GM19397 (cell line): ENCODE measurements around the gene LZTR1.

Experiments used
- ATAC-seq: cut with Tn5 transposase; IDR thresholded peaks from one replicate; pipeline ENCODE4 v1.9.1; 2021; ENCODE audit warnings: mild to moderate bottlenecking, moderate library complexity; ENCODE audit not compliant: unreplicated experiment

Gene LZTR1

GRCh38 chr22:20979940-20980453 lies 2.1 kb upstream of the LZTR1 start:
- ATAC-seq, result no peak

- ATAC-seq, result no peak
Measured at GRCh38 chr22:20980523-20980922, 1.6 kb upstream of the LZTR1 start.

DNA sequence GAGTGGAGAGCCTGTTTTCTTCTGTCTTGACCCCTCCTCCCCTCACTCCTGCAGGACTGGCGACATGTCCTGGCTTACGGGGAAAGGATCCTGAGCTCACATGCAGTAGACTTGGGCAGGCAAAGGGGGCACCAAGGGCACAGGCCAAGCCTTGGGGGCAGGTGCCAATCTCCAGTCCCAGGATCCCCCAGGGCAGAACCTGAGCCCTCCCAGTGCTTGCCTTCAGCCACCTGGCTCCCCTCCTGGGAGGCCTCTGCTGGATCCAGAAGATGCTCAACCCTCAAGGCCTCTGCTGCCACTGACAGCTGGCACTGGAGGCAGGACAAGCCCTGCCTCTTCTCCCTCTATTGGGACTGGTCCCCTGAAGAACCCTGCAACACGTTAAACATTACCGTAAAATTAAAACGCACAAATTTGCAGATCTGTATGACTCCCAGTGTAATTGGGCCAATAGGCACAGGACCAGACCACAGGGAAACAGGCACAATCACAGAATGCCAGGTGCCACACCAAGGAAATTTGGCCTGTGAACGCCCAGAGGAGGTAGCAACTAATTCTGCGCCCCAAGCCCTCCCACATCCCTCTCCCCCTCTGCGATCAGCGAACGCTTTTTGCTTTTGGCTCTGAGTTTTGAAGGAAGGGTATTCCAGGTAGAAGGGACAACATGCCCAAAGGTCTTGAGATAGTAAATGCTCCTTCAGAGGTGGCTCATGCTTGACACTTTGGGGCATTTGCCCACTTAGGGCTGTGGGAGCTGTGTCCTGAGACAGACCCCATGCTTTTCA lies 967 bp upstream of the LZTR1 start:
- ATAC-seq, result no peak

- peak; percentile 7 for ATAC-seq
Measured at GRCh38 chr22:20982563-20982882, 426 bp downstream of the LZTR1 start.

- no peak for ATAC-seq
Measured at GRCh38 chr22:20983081-20983771, 1.1 kb downstream of the LZTR1 start.

DNA sequence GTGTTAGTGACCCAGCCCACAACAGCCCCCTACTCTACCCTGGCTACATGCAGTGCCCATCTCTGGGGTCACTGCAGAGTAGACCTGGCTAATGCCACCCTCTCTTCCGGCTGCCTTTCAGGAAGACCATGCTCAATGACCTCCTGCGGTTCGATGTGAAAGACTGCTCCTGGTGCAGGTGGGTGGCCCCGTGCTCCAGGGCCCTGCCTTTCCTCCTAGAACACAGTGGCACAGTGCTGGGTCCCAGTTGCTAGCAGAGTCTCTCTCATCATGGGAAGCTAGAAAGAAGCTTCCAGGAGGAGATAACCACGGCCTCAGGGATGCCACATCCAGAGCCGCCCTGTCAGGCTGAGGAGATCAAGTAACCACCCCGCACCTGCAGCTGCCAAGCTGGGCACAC lies 3.6 kb downstream of the LZTR1 start:
- no peak for ATAC-seq

GRCh38 chr22:20986365-20986764 lies 4.3 kb downstream of the LZTR1 start:
- no peak for ATAC-seq

- no peak for ATAC-seq
Measured at GRCh38 chr22:20987375-20987774, 5.3 kb downstream of the LZTR1 start.

DNA sequence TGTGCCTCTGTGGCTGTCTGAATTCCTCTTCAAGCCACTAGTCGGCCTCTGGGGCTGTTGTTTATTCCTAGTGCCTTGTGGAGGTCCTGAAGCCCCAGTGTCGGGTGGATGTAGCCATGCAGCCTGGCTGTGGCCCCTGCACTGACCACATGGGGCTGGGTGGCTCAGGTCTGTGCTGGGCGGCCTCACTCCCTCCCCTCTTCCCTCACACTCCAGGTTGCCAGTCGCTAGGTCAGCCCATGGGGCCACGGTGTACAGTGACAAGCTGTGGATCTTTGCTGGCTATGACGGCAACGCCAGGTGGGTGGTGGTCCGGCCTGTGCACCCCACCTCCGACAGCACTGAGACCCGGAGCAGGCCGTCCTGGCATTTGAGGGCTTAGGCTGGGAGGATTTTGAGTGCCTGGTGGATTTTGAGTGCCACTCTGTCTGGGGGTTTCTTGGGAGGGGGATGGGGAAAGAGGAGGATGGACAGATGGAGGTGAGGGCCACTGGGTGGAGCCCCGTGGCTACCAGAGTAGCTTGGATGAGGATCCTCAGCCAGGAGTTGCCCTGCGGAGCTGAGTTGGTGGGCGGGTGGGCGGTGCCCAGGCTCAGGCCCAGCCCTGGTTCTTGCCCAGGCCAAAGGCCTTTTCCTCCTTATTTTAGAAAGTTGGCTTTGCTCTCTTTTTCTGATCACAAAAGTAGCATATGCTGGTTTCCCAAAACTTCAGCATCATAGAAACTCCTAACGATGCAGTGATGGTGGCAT lies 6.7 kb downstream of the LZTR1 start:
- ATAC-seq, result no peak

GRCh38 chr22:20989323-20990138 lies 7.4 kb downstream of the LZTR1 start:
- ATAC-seq, result no peak

DNA sequence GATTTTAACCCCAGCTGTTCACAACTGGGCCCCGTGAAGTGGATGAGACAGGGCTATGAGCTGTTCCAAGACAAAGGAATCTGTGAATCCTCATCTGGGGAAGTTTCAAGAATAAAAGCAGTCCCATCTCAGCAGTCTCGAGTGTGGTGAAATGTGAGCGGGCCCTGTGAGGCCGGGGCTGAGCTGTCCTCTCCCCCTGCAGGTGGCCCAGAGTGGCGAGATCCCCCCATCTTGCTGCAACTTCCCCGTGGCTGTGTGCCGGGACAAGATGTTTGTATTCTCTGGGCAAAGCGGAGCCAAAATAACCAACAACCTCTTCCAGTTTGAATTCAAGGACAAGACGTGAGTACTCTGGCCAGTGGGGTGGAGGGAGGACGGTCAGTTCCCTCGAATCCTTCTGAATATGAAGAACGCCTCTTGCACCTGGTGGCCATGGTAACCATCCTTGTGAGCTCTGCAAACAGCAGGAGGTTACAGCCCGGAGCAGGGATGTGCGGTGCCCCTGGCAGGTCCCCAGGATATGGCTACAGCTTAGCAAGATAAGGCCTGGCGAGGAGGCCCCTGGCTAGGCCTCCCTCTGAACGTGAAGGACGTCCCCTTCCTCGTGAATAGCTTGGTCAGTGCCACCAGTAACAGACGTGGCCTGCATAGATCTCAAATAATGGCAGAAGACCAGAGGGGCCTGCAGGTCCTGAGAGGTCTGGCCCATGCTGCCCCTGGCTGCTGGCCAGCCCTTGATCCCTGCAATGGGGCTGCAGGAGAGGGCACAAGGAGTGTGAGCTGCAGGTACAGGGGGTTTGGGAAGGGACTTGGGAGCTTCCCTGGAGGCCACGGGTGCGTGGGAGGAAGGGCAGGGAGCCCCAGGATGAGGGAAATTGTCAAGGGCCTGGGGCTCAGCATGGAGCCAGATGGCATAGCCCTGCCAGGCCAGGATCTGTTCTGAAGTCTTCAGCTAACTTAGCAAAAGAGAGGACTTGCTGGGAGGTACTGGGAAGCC lies 8.4 kb downstream of the LZTR1 start:
- ATAC-seq, result no peak

GRCh38 chr22:20991252-20992055 lies 9.4 kb downstream of the LZTR1 start:
- ATAC-seq, result no peak

- no peak for ATAC-seq
Measured at GRCh38 chr22:20992056-20992442, 10.0 kb downstream of the LZTR1 start.

DNA sequence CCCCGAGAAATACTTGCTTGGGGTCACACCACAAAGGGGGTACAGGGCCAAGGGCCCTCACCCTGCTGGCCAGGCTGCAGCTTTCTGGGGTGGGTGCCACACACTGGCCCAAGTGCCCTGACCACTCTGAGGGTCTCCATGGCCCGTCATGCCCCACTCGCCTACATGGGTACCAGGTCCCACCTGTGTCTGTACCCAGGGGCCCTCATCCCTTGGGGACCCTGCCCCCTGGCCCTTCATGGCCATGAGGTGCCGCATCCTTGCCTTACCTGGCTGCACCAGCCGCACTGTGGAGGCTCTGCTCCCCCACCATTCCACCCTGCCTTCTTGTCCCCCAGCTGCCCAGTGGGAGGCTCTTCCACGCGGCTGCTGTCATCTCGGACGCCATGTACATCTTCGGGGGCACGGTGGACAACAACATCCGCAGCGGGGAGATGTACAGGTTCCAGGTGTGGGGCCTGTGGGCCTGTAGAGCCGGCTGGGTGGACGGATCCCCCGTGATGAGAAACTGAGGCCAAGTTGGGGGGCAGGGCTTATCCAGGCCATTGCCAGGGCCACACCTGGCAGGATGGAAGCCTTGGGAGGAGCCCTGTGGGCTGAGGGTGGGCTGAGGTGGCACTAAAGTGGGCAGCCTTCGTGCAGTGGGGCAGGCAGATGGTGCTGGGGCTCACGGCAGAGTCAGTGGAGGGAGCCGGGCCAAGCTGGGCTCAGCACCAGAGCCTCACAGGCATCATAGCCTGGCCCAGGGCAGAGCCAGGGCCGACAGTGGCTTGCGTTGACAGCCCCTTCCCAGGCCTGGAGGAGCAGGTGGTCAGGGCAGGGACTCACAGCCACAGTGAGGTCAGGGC lies 10.6 kb downstream of the LZTR1 start:
- ATAC-seq, result no peak

DNA sequence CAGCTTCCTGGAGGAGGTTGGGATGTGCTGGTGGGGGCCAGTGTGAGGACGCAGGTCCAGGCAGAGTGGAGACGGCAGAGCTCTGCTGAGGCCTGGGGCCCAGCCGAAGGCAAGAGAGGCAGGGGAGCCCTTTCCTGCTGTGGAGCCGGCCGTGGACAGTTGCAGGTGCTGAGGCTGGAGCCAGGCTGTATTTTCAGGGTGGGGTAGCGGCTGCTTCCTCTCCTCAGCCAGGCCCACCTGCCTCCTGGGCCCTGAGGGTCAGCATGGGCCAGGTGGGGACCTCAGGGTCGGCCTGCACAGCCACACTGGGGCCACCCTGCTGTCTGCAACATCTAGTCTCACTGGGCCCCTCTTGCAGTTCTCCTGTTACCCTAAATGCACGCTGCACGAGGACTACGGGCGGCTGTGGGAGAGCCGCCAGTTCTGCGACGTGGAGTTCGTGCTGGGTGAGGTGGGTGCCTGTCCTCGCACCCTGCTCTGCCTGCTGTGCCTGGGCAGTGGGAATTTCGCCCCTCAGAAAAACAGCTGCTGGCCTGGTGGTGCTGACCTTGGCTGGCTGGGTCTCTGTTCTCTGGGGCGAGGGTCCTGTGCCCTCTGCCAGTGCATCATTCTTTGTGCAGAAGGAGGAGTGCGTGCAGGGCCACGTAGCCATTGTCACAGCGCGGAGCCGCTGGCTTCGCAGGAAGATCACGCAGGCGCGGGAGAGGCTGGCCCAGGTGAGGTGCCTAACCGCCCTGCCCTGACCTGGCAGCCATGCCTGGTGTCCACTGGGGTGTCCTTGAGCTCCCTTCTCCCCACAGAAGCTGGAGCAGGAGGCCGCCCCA lies 11.4 kb downstream of the LZTR1 start:
- ATAC-seq, result no peak

DNA sequence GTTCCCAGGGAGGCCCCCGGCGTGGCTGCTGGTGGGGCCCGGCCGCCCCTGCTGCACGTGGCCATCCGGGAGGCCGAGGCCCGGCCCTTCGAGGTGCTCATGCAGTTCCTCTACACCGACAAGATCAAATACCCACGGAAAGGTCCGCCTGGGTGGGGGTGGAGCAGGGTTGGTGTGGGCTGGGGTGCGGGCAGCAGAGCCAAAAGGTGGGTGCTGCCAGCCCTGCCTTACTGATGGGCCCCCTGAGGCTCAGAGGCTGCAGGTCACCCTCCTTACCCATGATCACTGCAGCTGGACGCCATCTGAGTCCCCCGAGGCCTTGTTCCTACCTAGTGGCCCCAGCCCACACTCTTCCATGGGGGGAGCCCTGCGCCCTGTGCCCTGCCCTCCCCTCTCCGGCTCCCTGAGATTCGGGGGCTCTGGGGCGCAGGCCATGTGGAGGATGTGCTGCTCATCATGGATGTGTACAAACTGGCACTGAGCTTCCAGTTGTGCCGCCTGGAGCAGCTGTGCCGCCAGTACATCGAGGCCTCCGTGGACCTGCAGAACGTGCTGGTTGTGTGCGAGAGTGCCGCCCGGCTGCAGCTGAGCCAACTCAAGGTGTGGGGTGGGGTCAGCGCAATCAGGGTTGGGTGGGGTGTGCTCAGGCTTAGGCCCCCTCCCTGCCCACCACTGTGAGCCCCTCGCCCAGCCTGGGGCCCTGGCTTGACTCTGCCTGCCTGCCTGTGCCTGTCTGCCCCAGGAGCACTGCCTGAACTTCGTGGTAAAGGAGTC lies 12.2 kb downstream of the LZTR1 start:
- no peak for ATAC-seq
